HuH-7.5 (cell line): ENCODE measurements around the gene TBC1D16.
A peak's percentile ranks its signal among the peaks of the same experiment; 100 is the strongest.

Source experiments
- DNase-seq: peaks from one replicate; pipeline ENCODE4 v3.0.0; 2011; ENCODE audit warnings: low spot score

The TBC1D16 gene

GRCh38 chr17:80025796-80026195 lies 9.9 kb downstream of the TBC1D16 start:
- no peak for DNase-seq

- no peak for DNase-seq
These were observed 10.5 kb downstream of the TBC1D16 start for GRCh38 chr17:80025140-80025539.

DNA sequence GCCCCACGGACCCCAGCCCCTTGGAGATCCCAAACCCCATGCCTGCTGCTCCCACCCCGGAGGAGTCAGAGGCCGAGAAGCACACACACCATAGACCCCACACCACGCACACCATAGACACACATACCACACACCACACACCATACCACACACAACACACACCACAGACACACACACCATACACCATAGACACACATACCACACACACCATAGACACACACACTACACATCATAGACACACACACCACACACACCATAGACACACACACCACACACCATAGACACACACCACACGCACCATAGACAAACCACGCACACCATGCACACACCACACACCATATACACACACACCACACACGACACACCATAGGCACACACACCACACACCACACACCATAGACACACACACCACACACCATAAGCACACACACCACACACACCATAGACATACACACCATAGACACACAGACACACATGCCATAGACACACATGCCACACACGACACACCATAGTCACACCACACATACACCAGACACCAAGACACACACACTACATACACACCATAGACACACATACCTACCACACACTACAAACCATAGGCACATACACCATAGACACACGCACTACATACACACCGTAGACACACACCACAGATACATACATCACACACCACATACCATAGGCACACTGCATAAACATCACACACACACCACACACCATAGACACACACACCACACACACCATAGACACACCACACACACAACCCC lies 11.3 kb downstream of the TBC1D16 start:
- no peak for DNase-seq

- DNase-seq: no peak
These were observed 12.0 kb downstream of the TBC1D16 start for GRCh38 chr17:80023481-80024205.

GRCh38 chr17:80021600-80021999 lies 14.1 kb downstream of the TBC1D16 start:
- no peak for DNase-seq

DNA sequence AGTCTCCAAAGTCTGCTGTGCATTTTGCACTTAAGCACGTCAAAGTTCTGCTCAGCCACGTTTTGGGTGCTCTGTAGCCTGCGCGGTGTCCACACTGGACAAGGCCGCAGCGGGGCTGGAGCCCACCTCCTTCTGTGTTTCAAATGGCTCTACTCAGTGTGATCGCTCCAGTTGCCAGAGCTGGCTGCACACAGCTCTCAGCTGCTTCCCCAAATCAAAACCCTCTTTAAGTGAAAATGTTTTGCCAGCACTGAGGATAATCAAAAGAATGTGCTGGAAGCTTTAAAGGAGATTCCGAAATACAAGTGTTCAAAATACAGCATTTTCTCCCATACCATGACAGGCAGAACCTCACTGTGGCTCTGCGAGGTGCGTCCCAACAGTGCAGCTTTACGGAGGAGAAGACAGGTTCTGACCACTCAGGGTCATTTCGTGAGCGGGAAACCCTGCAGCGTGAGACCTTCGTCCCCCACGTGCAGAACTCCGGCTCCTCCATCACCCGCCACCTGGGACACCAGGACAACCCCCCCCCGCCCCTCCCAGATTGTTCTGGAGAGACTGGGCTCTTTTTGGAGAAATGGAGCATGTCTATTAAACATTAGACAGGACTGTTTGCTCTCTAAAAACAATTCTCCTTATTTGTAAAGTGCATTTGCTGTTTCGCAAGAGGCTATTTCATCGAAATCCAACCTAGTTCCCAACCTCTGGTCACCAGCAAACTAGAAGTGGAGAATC lies 16.6 kb downstream of the TBC1D16 start:
- DNase-seq: peak; percentile 65

DNA sequence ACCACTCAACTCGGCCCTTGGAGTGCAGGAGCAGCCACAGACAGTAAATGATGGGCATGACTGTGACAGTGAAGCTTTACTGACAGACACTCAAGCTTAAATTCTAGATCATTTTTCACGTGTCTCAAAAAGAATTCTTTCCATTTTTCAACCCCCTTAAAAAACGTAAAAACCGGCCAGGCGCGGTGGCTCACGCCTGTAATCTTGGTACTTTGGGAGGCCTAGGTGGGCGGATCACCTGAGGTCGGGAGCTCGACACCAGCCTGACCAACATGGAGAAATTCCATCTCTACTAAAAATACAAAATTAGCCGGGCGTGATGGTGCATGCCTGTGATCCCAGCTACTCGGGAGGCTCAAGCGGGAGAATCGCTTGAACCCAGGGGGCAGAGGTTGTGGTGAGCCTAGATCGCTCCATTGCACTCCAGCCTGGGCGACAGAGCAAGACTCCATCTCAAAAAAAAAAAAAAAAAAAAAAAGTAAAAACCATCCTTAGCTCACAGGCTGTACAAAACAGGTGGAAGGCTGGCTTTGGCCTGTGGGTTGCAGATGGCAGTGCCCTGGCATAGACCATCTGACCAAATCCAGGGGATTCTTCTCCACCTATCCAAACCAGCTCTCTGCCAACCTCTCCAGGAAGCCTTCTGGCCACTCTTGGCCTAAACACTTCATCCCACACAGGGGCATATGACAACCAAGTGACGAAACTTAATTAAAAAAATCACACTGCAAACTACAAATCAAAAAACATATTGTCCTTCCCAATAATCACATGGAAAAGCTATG lies 18.3 kb downstream of the TBC1D16 start:
- no peak for DNase-seq

- no peak for DNase-seq
These were observed 22.6 kb downstream of the TBC1D16 start for GRCh38 chr17:80012765-80013741.

GRCh38 chr17:80011989-80012555 lies 23.6 kb downstream of the TBC1D16 start:
- DNase-seq: no peak

DNA sequence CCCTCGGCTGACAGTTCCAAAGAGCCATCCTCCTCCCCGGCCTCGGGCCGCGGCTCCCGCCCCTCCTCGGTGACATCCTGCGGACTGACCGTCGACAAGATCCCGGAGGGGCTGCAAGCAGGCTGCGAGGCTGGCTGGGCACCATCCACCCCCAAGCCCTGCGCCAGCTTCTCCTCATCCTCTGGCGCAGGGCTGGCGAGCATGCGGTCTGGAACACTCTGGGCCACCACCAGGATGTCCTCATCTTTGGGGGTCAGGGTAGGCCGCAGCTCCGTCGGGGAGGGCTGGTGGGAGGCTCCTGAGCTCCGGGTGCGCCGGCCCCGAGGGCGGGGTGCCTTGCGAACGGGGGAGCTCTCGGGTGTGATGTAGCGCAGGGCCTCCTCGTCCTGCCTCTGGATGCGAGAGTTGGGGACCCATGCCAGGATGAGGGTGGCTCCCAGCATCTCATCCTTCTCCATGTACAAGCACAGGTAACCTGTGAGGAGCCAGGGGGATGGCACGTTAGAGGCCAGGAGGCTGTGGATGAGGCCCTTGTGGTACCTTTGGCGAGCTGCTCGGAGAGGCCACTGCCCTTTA lies 25.3 kb downstream of the TBC1D16 start:
- no peak for DNase-seq

GRCh38 chr17:80009391-80010282 lies 26.0 kb downstream of the TBC1D16 start:
- no peak for DNase-seq

DNA sequence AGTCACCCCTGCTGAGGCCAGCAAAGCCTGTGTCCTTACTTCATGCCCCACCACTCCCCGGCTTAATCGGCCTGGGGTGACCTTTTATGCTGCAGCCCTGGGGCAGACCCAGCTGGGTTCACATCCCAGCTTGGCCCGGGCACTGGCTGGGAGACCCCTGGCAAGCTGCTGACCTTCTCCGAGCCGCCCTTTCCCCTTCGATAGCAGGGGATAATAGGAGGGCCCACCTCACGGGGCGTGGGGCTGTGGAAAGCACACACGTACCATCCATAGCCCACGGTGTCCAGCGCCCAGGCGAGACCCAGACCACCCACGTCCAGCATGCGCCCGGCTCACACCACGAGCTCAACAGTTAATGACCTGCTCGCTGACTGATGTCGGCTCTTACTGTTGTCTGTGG lies 26.8 kb downstream of the TBC1D16 start:
- DNase-seq: no peak

DNA sequence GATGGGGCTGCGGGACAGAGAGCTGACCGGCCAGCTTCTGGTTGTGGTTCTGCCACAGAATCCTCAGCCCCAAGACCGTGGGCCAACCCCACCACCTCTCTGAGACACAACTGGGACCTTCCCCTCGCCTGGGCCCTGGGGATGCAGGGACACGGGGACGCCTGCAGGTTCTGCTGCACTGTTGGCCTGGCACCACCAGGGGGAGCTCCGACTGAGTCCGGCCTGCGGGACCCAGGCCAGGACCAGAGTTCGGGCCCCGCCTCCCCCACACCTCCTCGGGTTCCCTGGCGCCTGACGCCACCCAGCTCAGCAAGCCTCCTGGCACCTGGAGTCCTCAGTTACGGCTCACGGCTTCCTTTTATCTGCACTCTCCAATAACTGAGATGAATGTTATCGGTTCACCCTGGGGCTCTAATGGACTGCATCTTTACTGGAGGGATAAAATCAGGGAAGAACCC lies 27.3 kb downstream of the TBC1D16 start:
- peak; percentile 89 for DNase-seq

- no peak for DNase-seq
These were observed 27.7 kb downstream of the TBC1D16 start for GRCh38 chr17:80007939-80008338.

- DNase-seq: no peak
These were observed 28.6 kb downstream of the TBC1D16 start for GRCh38 chr17:80006811-80007752.

DNA sequence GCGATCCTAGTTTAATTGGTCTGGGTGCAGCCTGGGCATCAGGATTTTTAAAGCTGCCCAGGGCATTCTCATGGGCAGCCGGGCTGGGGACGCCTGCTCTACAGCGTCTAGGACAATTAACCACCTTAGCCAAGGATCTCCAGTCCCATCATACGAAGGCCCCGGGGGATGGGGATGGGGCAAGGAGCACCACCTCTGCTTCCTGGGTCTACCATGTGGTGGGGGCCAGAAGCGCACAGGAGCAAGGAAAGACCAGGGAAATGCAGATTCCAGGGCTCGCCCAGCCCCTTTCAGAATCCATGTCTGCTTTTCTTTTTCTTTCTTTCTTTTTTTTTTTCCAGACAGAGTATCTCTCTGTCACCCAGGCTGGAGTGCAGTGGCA lies 29.3 kb downstream of the TBC1D16 start:
- DNase-seq: no peak

DNA sequence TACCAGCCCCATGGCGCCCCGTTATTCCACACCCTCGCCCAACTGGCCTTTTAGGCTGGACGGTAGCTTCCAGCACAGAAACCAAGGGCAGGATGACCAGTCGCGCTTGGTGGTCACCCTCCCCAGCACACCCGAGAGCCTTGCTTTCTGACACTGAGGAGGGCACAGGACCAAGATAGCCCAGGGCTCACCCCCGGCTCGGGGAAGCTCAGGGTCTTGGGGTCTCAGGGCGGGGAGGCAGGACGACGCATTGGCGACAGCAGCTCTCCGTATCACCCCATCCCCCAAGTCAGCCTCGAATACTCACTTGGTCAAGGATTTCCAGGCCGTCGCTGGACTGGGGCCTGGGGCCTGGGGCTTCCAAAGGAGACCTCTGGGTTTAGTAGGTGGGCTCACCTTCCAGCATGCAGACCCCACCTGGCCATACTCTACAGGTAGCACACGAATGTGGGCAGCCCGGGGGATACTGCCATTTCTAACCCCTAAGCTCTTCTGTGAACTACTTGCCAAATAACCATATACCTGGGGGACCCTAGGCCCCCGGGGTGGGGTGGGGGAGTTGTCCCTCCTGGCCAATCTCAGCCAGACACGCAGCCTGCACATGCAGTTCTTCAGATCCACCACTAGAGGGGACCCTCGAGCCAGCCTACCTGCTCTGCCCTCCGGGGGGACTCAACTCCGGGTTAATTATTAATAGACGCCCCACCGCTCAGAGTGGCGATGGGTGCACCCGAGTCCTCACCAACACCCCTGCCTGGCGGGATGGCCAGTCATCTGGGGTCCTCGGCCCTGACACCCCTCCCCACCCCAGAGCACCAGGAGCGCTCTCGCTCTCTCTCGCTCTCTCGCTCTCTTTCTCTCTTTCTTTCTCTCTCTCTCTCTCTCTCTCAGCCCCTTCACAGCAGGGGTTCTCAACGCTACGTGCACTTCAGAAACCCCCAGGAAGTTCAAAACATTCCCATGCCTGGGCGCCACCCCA lies 30.0 kb downstream of the TBC1D16 start:
- peak; percentile 94 for DNase-seq
